ENCODE measurements around the gene QTRT2.

DNA sequence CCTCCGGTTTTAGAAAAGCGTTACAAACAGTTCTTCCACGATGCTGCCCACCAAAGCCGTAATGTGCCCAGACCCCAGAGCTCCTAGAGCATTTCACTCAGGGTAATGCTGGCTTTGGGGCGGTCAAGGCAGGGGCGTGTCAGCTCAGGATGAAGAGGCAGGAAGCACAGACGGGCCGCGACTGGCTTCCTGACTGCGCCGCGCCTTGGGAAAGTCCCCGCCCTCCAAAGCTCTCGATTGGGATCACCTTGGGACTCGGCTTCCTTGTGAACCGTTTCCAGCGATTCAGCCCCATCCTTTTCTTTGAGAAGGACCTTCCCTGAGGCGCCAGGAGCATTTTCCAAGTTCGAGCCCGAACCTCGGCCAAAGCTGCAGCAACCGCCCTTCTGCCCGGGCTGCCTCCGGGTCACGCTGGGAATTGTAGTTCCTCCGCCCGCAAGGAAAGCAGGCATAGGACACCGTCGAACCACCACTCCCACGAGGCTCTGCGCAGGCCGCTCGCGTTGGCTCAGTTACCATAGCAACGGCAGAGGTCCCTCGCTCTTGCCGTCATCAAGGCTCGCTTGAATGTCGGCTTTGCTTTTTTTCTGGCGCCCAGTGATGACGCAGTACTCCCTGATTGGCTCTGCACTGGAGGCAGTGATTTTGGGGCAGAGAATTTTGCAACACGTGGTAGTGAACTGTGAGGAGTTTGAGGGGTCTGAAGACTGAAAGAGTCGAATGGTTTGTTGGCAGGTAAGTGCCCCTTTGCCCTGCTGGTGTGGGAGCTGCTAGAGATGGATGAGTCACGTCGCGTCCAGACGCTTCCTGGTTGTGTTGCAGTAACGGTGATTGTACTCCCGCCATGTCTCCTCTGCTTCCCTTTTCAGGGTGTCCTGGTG lies at the start of gene QTRT2, which contains the start of gene CCDC191:
- TF ChIP-seq CTCF (conservative IDR thresholded peaks at IDR 0.05; ENCODE audit: low read depth, low read length), result no peak
- TF ChIP-seq EZH2 (IDR thresholded peaks at IDR 0.05; ENCODE audit: borderline replicate concordance, low read depth, low read length, poor library complexity, severe bottlenecking), result no peak
